ENCODE measurements around the gene PEX11G. TPM values are rescaled to one million over a fixed set of nuclear protein-coding genes. Genes with fewer than 3 reads are reported as not detected.

The PEX11G gene
- total and polyA plus RNA-seq, 2 donors (not counting 3 experiments of a cell fraction or from before 2014, with no cell fraction given): 1.3 to 1.9 TPM

GRCh38 chr19:7471696-7472615 is 16.9 kb downstream of the PEX11G start:
- no peaks in the 10 kb centered on the region for H3K79me2 ChIP-seq (ENCODE audit: control insufficient read depth, insufficient read depth, low read length)
- TF ChIP-seq EZH2 (IDR thresholded peaks at IDR 0.05; ENCODE audit: borderline replicate concordance, low read depth, low read length, severe bottlenecking) (no peak), MAX (IDR thresholded peaks at IDR 0.05; ENCODE audit: insufficient read depth, insufficient read length) (no peak), MYC (IDR thresholded peaks at IDR 0.05; ENCODE audit: low read depth, low read length) (no peak), GATA2 (IDR thresholded peaks at IDR 0.05; ENCODE audit: insufficient read depth, insufficient read length, low read depth, low read length) (no peak), JUN (IDR thresholded peaks at IDR 0.05; ENCODE audit: borderline replicate concordance, insufficient read depth, insufficient read length, low read depth) (no peak), POLR2A (IDR thresholded peaks at IDR 0.05; ENCODE audit: low read depth, low read length) (no peak), POLR2AphosphoS5 (IDR thresholded peaks at IDR 0.05; ENCODE audit: insufficient read depth, low read depth, low read length) (no peak), FOS (IDR thresholded peaks at IDR 0.05; ENCODE audit: borderline replicate concordance, insufficient read depth, low read length) (no peak)
- TF ChIP-seq, protein P1, sequence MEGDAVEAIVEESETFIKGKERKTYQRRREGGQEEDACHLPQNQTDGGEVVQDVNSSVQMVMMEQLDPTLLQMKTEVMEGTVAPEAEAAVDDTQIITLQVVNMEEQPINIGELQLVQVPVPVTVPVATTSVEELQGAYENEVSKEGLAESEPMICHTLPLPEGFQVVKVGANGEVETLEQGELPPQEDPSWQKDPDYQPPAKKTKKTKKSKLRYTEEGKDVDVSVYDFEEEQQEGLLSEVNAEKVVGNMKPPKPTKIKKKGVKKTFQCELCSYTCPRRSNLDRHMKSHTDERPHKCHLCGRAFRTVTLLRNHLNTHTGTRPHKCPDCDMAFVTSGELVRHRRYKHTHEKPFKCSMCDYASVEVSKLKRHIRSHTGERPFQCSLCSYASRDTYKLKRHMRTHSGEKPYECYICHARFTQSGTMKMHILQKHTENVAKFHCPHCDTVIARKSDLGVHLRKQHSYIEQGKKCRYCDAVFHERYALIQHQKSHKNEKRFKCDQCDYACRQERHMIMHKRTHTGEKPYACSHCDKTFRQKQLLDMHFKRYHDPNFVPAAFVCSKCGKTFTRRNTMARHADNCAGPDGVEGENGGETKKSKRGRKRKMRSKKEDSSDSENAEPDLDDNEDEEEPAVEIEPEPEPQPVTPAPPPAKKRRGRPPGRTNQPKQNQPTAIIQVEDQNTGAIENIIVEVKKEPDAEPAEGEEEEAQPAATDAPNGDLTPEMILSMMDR (IDR thresholded peaks at IDR 0.05; ENCODE audit: extremely low read depth in 1 of 2, insufficient read depth in 1 of 2, low read depth in 1 of 2, low read length in 2 of 2): no peak
- H2AFZ ChIP-seq (ENCODE audit: low read depth, low read length): no peak overlapping the region
- DNase-seq (ENCODE audit: low read depth, low spot score) (no peak), FAIRE-seq (no peak)
- BruUV-seq (replicated peaks): TSS peak; percentile 71
- peaks cover 2 to 11% of the 10 kb centered on the region in 2 experiments for H3K36me3 ChIP-seq (ENCODE audit: control insufficient read depth in 2 of 2, extremely low read depth in 1 of 2, insufficient read depth in 2 of 2, low read length in 2 of 2)
- CTCF ChIA-PET: interaction anchor here (0.6 kb wide), 1 partner anchor 21 kb away, joined by 4 read pairs; no protein-coding TSS in a partner anchor
- H3K4me2 ChIP-seq (ENCODE audit: insufficient read depth, low read length): no peak overlapping the region
- H3K27me3 ChIP-seq (ENCODE audit: control insufficient read depth in 2 of 2, insufficient read depth in 2 of 2, low read length in 2 of 2): no peaks in the 10 kb centered on the region
- intact Hi-C loops (cut with micrococcal nuclease) (no loop called here), dilution Hi-C loops (cut with MboI; ENCODE audit: extremely low pct_ligation_motif_present, low sequenced_read_pairs) (no loop called here)
- no peaks in the 10 kb centered on the region for H3K4me1 ChIP-seq (ENCODE audit: control insufficient read depth, extremely low read depth, insufficient read depth, low read length)
- H3K27ac ChIP-seq (ENCODE audit: insufficient read depth, low read depth, low read length): no peak overlapping the region
- H3K9ac ChIP-seq (replicated peaks; ENCODE audit: extremely low read depth, insufficient read depth, low read length): no peak overlapping the region
- no peak overlapping the region for H3K4me3 ChIP-seq (replicated peaks in 1 of 3; ENCODE audit: insufficient read depth in 1 of 3, low read depth in 1 of 3, low read length in 3 of 3)
- no peaks in the 10 kb centered on the region for H3K9me1 ChIP-seq (replicated peaks; ENCODE audit: control insufficient read depth, extremely low read depth, insufficient read depth, low read length)
- POLR2A ChIA-PET: no interaction called here
- H4K20me1 ChIP-seq (replicated peaks; ENCODE audit: control insufficient read depth, extremely low read depth, insufficient read depth, low read length): no peaks in the 10 kb centered on the region
- H3K9me3 ChIP-seq (replicated peaks; ENCODE audit: control insufficient read depth, insufficient read depth, low read length): no peaks in the 10 kb centered on the region
